DND-41 (cell line): ENCODE measurements around the gene OBP2B.

Source experiments
- EZH2 ChIP-seq: IDR thresholded peaks from 3 replicates; pipeline ENCODE4 v1.6.1; 2012; ENCODE audit warnings: borderline replicate concordance, low read depth, mild to moderate bottlenecking, moderate library complexity, low read length, inconsistent platforms; ENCODE audit not compliant: severe bottlenecking
- TF ChIP-seq, protein P1 (sequence below): IDR thresholded peaks from 2 replicates; pipeline ENCODE4 v1.5.1; 2012; ENCODE audit warnings: borderline replicate concordance, low read length, moderate library complexity, mild to moderate bottlenecking; ENCODE audit not compliant: poor library complexity, severe bottlenecking; ENCODE audit errors: extremely low read depth

DNA sequence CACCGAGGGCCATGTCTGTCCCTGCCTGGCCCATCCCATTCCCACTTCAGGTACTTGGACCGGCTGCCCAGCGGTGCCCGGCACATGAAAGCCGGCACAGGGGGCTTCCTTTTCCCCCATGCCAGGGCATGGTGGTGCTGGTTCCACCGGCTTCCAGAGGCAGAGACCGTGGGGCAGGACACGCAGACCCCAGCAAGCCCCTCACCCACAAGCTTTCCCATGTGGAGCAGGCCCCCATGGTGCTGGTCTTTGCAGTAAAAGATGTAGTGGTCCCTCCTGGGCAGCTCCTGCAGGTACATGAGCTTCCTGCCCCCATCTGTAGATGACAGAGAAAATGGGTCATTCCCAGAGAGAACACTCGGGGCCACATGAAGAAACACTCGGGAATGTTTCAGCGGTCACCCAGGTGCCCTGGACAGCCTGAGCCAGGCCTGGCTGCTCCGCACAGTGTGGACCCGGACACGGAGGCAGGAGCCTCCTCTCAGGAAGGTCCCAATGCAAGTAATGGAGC is 2.0 kb downstream of the OBP2B start:
- TF ChIP-seq EZH2: no peak
- TF ChIP-seq, protein P1, sequence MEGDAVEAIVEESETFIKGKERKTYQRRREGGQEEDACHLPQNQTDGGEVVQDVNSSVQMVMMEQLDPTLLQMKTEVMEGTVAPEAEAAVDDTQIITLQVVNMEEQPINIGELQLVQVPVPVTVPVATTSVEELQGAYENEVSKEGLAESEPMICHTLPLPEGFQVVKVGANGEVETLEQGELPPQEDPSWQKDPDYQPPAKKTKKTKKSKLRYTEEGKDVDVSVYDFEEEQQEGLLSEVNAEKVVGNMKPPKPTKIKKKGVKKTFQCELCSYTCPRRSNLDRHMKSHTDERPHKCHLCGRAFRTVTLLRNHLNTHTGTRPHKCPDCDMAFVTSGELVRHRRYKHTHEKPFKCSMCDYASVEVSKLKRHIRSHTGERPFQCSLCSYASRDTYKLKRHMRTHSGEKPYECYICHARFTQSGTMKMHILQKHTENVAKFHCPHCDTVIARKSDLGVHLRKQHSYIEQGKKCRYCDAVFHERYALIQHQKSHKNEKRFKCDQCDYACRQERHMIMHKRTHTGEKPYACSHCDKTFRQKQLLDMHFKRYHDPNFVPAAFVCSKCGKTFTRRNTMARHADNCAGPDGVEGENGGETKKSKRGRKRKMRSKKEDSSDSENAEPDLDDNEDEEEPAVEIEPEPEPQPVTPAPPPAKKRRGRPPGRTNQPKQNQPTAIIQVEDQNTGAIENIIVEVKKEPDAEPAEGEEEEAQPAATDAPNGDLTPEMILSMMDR: no peak
